Activated CD8-positive, alpha-beta T cell treated with anti-CD3 and anti-CD28 coated beads for 36 hours (primary cell): ENCODE measurements around the gene SMIM5. TPM values are rescaled to one million over a fixed set of nuclear protein-coding genes. Genes with fewer than 3 reads are reported as not detected.

Experiments
- total RNA-seq, 2 experiments: library from RNA; stranded (reverse); gene quantifications; one replicate each; pipeline ENCODE4 v1.2.3, GENCODE V29; 2021

SMIM5 gene
- total RNA-seq, 2 experiments from 2014 or later: 0.07 to 0.25 TPM

Other genes with a start within 250 kb of the SMIM5 start
- gene GRB2, start 227.8 kb upstream of the SMIM5 start, total RNA-seq: 100 to 1,000 TPM; 167 to 179 TPM
- gene TMEM94, start 176.8 kb upstream of the SMIM5 start, total RNA-seq: 10 to 100 TPM; 55.3 to 56.4 TPM
- 1 to 10 TPM; 2.2 to 2.5 TPM for gene CASKIN2, start 117.9 kb upstream of the SMIM5 start, total RNA-seq
- gene TSEN54, start 116.9 kb upstream of the SMIM5 start, total RNA-seq: 10 to 100 TPM; 38.8 to 45.4 TPM
- 1 to 10 TPM; 7.2 to 7.4 TPM for gene LLGL2, start 107.7 kb upstream of the SMIM5 start, total RNA-seq
- 10 to 100 TPM; 24.9 to 28.7 TPM for gene MYO15B, start 45.6 kb upstream of the SMIM5 start, total RNA-seq
- 10 to 100 TPM; 33.3 to 34.2 TPM for gene RECQL5, start 33.7 kb downstream of the SMIM5 start, total RNA-seq
- gene SAP30BP, start 33.9 kb downstream of the SMIM5 start, total RNA-seq: 10 to 100 TPM; 73.0 to 75.8 TPM
- gene ITGB4, start 88.0 kb downstream of the SMIM5 start, total RNA-seq: 1 to 10 TPM in 1 of 2 experiments, under 1 TPM in 1; 0.69 to 1.8 TPM
- gene GALK1, start 131.8 kb downstream of the SMIM5 start, total RNA-seq: 10 to 100 TPM; 43.4 to 50.7 TPM
- 10 to 100 TPM; 26.4 to 26.6 TPM for gene UNK, start 151.4 kb downstream of the SMIM5 start, total RNA-seq
- 100 to 1,000 TPM; 136 to 144 TPM for gene UNC13D, start 211.0 kb downstream of the SMIM5 start, total RNA-seq
- gene WBP2, start 221.9 kb downstream of the SMIM5 start, total RNA-seq: 10 to 100 TPM; 54.4 to 58.5 TPM
- gene TRIM47, start 245.1 kb downstream of the SMIM5 start, total RNA-seq: 10 to 100 TPM; 16.6 to 16.8 TPM